SU-DHL-6 (cell line): ENCODE data around the gene POLRMT.

ENCODE experiments used
- H2AFZ ChIP-seq: fragments of 200-600 bp; sonication (generic); 2 replicates; pipeline ENCODE4 v1.6.1; 2014; ENCODE audit warnings: low read depth, mild to moderate bottlenecking, moderate library complexity, mixed read lengths, antibody characterized with exemption, low read length; ENCODE audit not compliant: severe bottlenecking
- H3F3A ChIP-seq: fragments of 200-600 bp; shearing (Covaris generic); 2 replicates; pipeline ENCODE4 v1.6.0; 2016; ENCODE audit warnings: antibody characterized with exemption, mild to moderate bottlenecking; ENCODE audit not compliant: insufficient read depth
- H3K27ac ChIP-seq: fragments of 200-600 bp; sonication (generic); 2 replicates; pipeline ENCODE4 v1.5.1; 2016; ENCODE audit warnings: low read depth, mild to moderate bottlenecking, low read length, moderate library complexity, mixed read lengths
- H3K27me3 ChIP-seq: fragments of 200-600 bp; sonication (generic), shearing (Covaris generic); 2 replicates; pipeline ENCODE4 v1.6.0; 2014; ENCODE audit warnings: mild to moderate bottlenecking, low read length
- H3K36me3 ChIP-seq: fragments of 200-600 bp; sonication (generic); 2 replicates; pipeline ENCODE4 v1.6.1; 2014; ENCODE audit warnings: mild to moderate bottlenecking, low read length, mixed read lengths
- H3K4me2 ChIP-seq: fragments of 300-600, 200-600 bp; shearing (Covaris generic), sonication (generic); 2 replicates; pipeline ENCODE4 v1.6.0; 2014; ENCODE audit warnings: low read length, low read depth, mild to moderate bottlenecking; ENCODE audit not compliant: poor library complexity, severe bottlenecking
- H3K4me3 ChIP-seq: fragments of 200-600 bp; sonication (generic); 2 replicates; pipeline ENCODE4 v1.5.1; 2014; ENCODE audit warnings: antibody characterized with exemption, low read length, mild to moderate bottlenecking, mixed read lengths; ENCODE audit not compliant: insufficient read depth, poor library complexity, severe bottlenecking
- H3K79me2 ChIP-seq: fragments of 200-600 bp; sonication (generic); 2 replicates; pipeline ENCODE4 v1.6.1; 2014; ENCODE audit warnings: mild to moderate bottlenecking, low read length, moderate library complexity; ENCODE audit not compliant: insufficient read depth
- H3K9ac ChIP-seq: fragments of 200-600 bp; sonication (generic); 2 replicates; pipeline ENCODE4 v1.7.0; 2014; ENCODE audit warnings: mild to moderate bottlenecking, low read length
- H3K9me2 ChIP-seq: fragments of 200-600 bp; sonication (generic); replicated peaks from 2 replicates; pipeline ENCODE4 v1.6.1; 2014; ENCODE audit warnings: low read length; ENCODE audit not compliant: insufficient read depth
- H3K9me3 ChIP-seq: fragments of 200-600 bp; sonication (generic); 2 replicates; pipeline ENCODE4 v1.6.1; 2014; ENCODE audit warnings: low read length, mixed read lengths; ENCODE audit not compliant: insufficient read depth
- H4K20me1 ChIP-seq: fragments of 200-600 bp; sonication (generic); 2 replicates; pipeline ENCODE4 v1.6.1; 2014; ENCODE audit warnings: low read depth, mild to moderate bottlenecking, antibody characterized with exemption, low read length, moderate library complexity, mixed read lengths
- EZH2phosphoT487 ChIP-seq: fragments of 200-600 bp; sonication (generic), shearing (Covaris generic); conservative IDR thresholded peaks from 2 replicates; pipeline ENCODE4 v1.6.1; 2018; ENCODE audit warnings: mild to moderate bottlenecking, antibody characterized with exemption, low read length, moderate library complexity, mixed read lengths
- TF ChIP-seq, protein P1 (sequence below): fragments of 200-600 bp; sonication (generic); IDR thresholded peaks from one replicate; pipeline ENCODE4 v1.5.1; 2017; ENCODE audit warnings: antibody characterized with exemption, mild to moderate bottlenecking, low read length, moderate library complexity; ENCODE audit not compliant: insufficient read depth, poor library complexity, severe bottlenecking

Gene POLRMT

DNA sequence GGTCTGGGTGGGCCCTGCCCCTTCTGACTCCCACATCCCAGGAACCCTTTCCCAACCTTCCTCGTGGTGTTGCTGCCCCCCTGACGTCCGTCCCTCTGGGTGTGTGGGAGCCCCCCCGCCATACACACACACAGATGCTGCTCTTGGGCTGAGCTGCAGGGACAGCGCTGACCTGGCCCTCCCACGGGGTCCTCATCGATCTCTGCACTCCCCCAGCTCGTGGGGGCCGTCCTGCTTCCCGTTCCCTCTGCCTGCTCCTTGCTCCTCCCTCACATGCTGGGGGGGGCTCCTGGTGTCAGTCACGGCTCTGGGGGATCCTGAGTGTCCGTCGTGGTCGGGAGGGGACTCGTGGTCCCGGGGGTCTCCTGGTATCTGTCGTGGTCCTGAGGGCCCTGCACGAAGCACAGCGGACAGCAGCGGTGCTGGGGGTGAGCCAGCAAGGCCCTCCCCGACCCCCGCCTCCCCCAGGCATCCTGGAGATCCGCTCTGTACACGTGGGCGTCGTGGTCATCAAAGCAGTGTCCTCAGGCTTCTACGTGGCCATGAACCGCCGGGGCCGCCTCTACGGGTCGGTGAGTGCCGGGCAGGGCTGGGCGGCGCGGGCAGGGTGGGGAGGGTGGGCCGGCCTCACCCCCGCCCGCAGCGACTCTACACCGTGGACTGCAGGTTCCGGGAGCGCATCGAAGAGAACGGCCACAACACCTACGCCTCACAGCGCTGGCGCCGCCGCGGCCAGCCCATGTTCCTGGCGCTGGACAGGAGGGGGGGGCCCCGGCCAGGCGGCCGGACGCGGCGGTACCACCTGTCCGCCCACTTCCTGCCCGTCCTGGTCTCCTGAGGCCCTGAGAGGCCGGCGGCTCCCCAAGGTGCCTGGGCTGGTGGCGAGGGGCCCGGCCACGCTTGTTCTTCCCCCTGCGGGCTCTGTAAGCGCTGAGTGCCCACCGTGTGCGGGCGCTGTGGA lies 9.7 kb upstream of the POLRMT start:
- no peak overlapping the region for H3K9ac ChIP-seq
- no peaks in the 10 kb centered on the region for H3F3A ChIP-seq
- no peak overlapping the region for H2AFZ ChIP-seq
- no peak overlapping the region for H3K4me2 ChIP-seq
- H3K9me2 ChIP-seq, result no peaks in the 10 kb centered on the region
- no peaks in the 10 kb centered on the region for H3K36me3 ChIP-seq
- no peaks in the 10 kb centered on the region for H3K27me3 ChIP-seq
- no peaks in the 10 kb centered on the region for H3K79me2 ChIP-seq
- no peaks in the 10 kb centered on the region for H4K20me1 ChIP-seq
- H3K9me3 ChIP-seq, result no peaks in the 10 kb centered on the region
- TF ChIP-seq EZH2phosphoT487, result no peak
- TF ChIP-seq, protein P1, sequence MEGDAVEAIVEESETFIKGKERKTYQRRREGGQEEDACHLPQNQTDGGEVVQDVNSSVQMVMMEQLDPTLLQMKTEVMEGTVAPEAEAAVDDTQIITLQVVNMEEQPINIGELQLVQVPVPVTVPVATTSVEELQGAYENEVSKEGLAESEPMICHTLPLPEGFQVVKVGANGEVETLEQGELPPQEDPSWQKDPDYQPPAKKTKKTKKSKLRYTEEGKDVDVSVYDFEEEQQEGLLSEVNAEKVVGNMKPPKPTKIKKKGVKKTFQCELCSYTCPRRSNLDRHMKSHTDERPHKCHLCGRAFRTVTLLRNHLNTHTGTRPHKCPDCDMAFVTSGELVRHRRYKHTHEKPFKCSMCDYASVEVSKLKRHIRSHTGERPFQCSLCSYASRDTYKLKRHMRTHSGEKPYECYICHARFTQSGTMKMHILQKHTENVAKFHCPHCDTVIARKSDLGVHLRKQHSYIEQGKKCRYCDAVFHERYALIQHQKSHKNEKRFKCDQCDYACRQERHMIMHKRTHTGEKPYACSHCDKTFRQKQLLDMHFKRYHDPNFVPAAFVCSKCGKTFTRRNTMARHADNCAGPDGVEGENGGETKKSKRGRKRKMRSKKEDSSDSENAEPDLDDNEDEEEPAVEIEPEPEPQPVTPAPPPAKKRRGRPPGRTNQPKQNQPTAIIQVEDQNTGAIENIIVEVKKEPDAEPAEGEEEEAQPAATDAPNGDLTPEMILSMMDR, result no peak
- no peak overlapping the region for H3K27ac ChIP-seq
- no peak overlapping the region for H3K4me3 ChIP-seq

- no peaks in the 10 kb centered on the region for H3K79me2 ChIP-seq
- H4K20me1 ChIP-seq, result no peaks in the 10 kb centered on the region
- H3K9ac ChIP-seq, result no peak overlapping the region
- H3K27me3 ChIP-seq, result no peaks in the 10 kb centered on the region
- no peak for TF ChIP-seq EZH2phosphoT487
- TF ChIP-seq, protein P1, result no peak
- no peak overlapping the region for H3K4me3 ChIP-seq
- H2AFZ ChIP-seq, result no peak overlapping the region
- no peaks in the 10 kb centered on the region for H3K9me3 ChIP-seq
- H3F3A ChIP-seq, result no peaks in the 10 kb centered on the region
- H3K4me2 ChIP-seq, result no peak overlapping the region
- H3K9me2 ChIP-seq, result no peaks in the 10 kb centered on the region
- H3K27ac ChIP-seq, result no peak overlapping the region
- no peaks in the 10 kb centered on the region for H3K36me3 ChIP-seq
Observed at GRCh38 chr19:641702-642101, 8.4 kb upstream of the POLRMT start.

DNA sequence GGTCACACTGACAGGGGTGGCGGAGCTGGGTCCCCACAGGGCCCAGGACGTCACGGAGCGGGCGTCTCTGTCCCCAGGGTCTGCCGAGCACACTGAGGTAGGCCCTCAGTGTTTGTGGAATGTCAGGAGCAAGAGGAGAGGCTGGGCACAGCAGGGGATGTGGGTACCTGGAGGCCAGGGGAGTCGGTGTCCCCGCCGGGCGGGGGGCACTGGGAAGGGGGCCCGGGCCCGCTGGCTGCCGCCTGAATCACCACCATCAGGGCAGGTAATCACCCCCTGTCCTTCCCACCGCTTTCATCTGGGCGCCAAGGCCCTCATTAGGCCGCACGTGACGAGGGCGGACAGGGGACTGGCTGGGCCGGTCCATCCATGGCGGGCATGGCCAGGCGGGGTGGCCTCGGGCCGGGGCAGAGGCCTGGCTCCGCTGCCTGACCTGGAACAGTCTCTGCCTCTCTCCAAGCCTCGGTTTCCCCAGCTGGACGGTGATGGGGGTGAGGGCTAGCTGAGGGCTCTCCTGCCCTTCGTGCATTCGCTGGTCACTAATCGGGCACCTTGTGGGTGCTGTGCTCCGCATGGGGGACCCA lies 7.4 kb upstream of the POLRMT start:
- no peaks in the 10 kb centered on the region for H3K79me2 ChIP-seq
- no peak overlapping the region for H3K27ac ChIP-seq
- H2AFZ ChIP-seq, result no peak overlapping the region
- H3K9me2 ChIP-seq, result no peaks in the 10 kb centered on the region
- H3K4me3 ChIP-seq, result no peak overlapping the region
- H3K27me3 ChIP-seq, result no peaks in the 10 kb centered on the region
- no peak overlapping the region for H3K4me2 ChIP-seq
- H3F3A ChIP-seq, result no peaks in the 10 kb centered on the region
- TF ChIP-seq, protein P1, result no peak
- TF ChIP-seq EZH2phosphoT487, result no peak
- H3K9me3 ChIP-seq, result no peaks in the 10 kb centered on the region
- no peaks in the 10 kb centered on the region for H4K20me1 ChIP-seq
- H3K9ac ChIP-seq, result no peak overlapping the region
- H3K36me3 ChIP-seq, result no peaks in the 10 kb centered on the region
